ENCODE data around the gene RPS5.

GRCh38 chr19:58379246-58379645 lies 7.8 kb upstream of the RPS5 start:
- TF ChIP-seq CTCF (conservative IDR thresholded peaks at IDR 0.05): no peak
- TF ChIP-seq ZFX (IDR thresholded peaks at IDR 0.05): no peak
